Suppressor macrophage treated with lipopolysaccharide for 4 hours (primary cell): ENCODE data around the gene OOSP4A.
"Not testable (repeated sequence)": the region's sequence is repeated elsewhere in the genome, so short reads cannot be mapped to it uniquely, and the experiment has no call there.

Source experiments
- DNase-seq: peaks from one replicate; pipeline ENCODE4 v3.0.0-alpha.2; 2020

The OOSP4A gene

GRCh38 chr11:59981106-59981770 is 17.4 kb downstream of the OOSP4A start:
- DNase-seq: no peak

GRCh38 chr11:59982037-59982436 is 18.2 kb downstream of the OOSP4A start:
- DNase-seq: not testable (repeated sequence)

- no peak for DNase-seq
Observed at GRCh38 chr11:59983212-59983611, 19.4 kb downstream of the OOSP4A start.

GRCh38 chr11:59984368-59984767 is 20.5 kb downstream of the OOSP4A start:
- DNase-seq: no peak

DNA sequence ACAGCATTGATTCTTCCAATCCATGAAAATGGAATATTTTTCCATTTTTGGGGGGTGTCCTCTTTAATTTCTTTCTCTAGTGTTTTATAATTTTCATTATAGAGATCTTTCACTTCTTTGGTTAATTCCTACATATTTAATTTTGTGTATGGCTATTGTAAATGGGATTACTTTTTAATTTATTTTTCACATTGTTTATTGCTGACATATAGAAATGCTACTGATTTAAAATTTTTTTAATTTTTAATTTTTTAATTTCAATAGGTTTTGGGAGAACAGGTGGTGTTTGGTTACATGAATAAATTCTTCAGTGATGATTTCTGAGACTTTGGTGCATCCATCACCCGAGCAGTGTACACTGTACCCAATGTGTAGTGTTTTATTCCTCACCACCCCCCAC is 26.6 kb downstream of the OOSP4A start:
- DNase-seq: no peak

GRCh38 chr11:59992425-59992824 is 28.6 kb downstream of the OOSP4A start:
- no peak for DNase-seq

- DNase-seq: no peak
Observed at GRCh38 chr11:59997800-59998199, 34.0 kb downstream of the OOSP4A start.

DNA sequence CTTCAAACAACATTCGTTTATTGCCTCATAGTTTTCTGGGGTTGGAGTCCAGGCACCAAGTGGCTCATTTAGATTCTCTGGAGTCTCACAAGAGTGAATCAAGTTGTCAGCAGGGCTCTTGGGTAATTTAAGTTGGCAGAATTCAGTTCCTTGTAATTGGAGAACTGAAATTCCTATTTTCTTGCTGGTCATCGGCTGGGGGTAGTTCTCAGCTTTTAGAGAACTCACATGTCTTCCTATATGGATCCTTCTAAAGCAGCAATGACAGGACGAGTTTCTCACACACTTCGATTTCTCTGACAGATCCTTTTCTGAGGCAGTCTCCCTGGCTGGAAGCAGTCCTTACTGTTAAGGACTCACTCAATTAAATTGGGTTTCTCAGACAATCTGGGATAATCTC is 35.9 kb downstream of the OOSP4A start:
- DNase-seq: no peak

DNA sequence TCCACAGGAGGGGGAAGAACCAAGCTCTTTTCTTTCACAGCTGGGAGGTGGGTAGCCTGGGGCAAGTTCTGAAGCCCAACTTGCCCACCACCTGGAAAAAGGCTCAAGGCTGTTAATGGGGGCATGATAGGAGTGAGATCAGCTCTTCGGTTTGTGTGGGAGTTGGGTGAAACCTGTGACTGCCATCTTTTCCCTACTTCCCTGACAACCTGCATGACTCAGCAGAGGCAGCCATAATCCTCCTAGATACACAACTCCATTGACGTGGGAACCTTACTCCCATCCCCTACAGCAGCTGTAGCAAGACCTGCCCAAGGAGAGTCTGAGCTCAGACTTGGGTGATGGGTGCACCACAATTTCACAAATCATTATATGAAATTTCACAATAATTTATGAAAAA is 39.9 kb downstream of the OOSP4A start:
- no peak for DNase-seq

DNA sequence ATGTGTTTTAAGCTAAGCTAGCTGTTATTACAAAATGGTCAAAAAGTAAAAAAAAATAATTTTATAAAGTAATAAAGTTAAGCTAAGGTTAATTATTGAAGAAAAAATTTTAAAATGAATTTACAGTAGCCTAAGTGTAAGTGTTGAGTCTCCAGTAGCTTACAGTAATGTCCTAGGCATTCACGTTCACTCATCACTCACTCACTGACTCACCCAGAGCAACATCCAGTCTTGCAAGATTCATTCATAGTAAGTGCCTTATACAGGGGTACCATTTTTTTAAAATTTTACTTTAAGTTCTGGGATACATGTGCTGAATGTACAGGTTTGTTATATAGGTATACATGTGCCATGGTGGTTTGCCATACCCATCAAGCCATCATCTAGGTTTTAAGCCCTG is 41.5 kb downstream of the OOSP4A start:
- DNase-seq: no peak

DNA sequence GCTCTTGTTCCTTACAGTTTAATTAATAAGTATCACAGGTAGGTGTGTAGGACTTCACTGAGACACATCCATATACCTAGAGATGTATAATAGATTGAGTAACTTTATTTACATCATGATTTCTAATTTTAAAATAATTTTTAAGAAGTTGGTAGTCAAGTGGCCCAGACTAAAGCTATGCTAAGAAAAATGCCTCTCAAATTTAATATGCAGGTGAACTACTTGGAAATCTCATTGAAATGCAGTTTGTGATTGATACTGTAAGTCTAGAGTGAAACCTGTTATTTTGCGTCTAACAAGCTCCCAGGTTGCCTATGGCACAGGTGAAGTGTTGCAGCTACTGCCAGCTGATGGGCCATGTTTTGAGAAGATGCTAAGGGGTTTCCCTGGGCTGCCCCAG is 53.0 kb downstream of the OOSP4A start, which contains the start of gene OOSP4B:
Gene OOSP4B (plus strand): TSS at position 301 of the 400 bp plus-strand sequence.
- no peak for DNase-seq

GRCh38 chr11:60018058-60018457 is 54.2 kb downstream of the OOSP4A start:
- DNase-seq: no peak
